Neural crest cell (in vitro differentiated cells): ENCODE measurements around the gene TCF3. TPM values are rescaled to one million over a fixed set of nuclear protein-coding genes. Genes with fewer than 3 reads are reported as not detected.
"Not testable (repeated sequence)": the region's sequence is repeated elsewhere in the genome, so short reads cannot be mapped to it uniquely, and the experiment has no call there.

Experiments used
- DNase-seq: peaks from one replicate; pipeline ENCODE4 v3.0.0; 2021; ENCODE audit warnings: low read depth, mixed read lengths, low spot score
- H3K27ac Mint-ChIP-seq: one replicate; pipeline ENCODE4 v1.8.0; 2021; ENCODE audit warnings: mild to moderate bottlenecking, mixed read lengths; ENCODE audit not compliant: unreplicated experiment
- H3K27me3 Mint-ChIP-seq: 2 replicates; pipeline ENCODE4 v1.8.0; 2021; ENCODE audit warnings: low read depth, mild to moderate bottlenecking, mixed read lengths
- H3K36me3 Mint-ChIP-seq: 2 replicates; pipeline ENCODE4 v1.8.0; 2021; ENCODE audit warnings: low read depth, mild to moderate bottlenecking, mixed read lengths
- H3K4me1 Mint-ChIP-seq: 2 replicates; pipeline ENCODE4 v1.8.0; 2021; ENCODE audit warnings: mixed read lengths
- H3K4me3 Mint-ChIP-seq: one replicate; pipeline ENCODE4 v1.8.0; 2021; ENCODE audit warnings: mild to moderate bottlenecking, mixed read lengths
- H3K9me3 Mint-ChIP-seq: 2 replicates; pipeline ENCODE4 v1.8.0; 2021; ENCODE audit warnings: mixed read lengths
- CTCF ChIP-seq: fragments of 200-600 bp; sonication (generic); conservative IDR thresholded peaks from 2 replicates; pipeline ENCODE4 v1.5.0; 2021; ENCODE audit warnings: antibody characterized with exemption, mild to moderate bottlenecking
- total RNA-seq: library from RNA; stranded (reverse); gene quantifications from 2 replicates; pipeline ENCODE4 v1.2.1, GENCODE V29; 2021

The TCF3 gene
- total RNA-seq, 1 donor from 2014 or later = 348 TPM

GRCh38 chr19:1674293-1674679 is 21.9 kb upstream of the TCF3 start:
- Mint-ChIP-seq H3K4me3 (no peak overlapping the region), H3K36me3 (no peaks in the 10 kb centered on the region), H3K27ac (no peak overlapping the region), H3K4me1 (peaks cover 3% of the 10 kb centered on the region), H3K27me3 (peaks cover 80% of the 10 kb centered on the region), H3K9me3 (no peaks in the 10 kb centered on the region)
- TF ChIP-seq CTCF = no peak
- no peak for DNase-seq

GRCh38 chr19:1673645-1674292 is 21.4 kb upstream of the TCF3 start:
- H3K9me3 Mint-ChIP-seq = no peaks in the 10 kb centered on the region
- DNase-seq = no peak
- no peaks in the 10 kb centered on the region for H3K36me3 Mint-ChIP-seq
- H3K4me3 Mint-ChIP-seq = no peak overlapping the region
- H3K27ac Mint-ChIP-seq = no peak overlapping the region
- peaks cover 3% of the 10 kb centered on the region for H3K4me1 Mint-ChIP-seq
- TF ChIP-seq CTCF = no peak
- H3K27me3 Mint-ChIP-seq = peaks cover 84% of the 10 kb centered on the region

- peaks cover 86% of the 10 kb centered on the region for H3K27me3 Mint-ChIP-seq
- H3K27ac Mint-ChIP-seq = no peak overlapping the region
- peaks cover under 1% of the 10 kb centered on the region for H3K36me3 Mint-ChIP-seq
Measured at GRCh38 chr19:1672769-1673644, 20.6 kb upstream of the TCF3 start.

GRCh38 chr19:1672038-1672768 is 19.8 kb upstream of the TCF3 start:
- Mint-ChIP-seq H3K9me3 (no peaks in the 10 kb centered on the region), H3K4me3 (no peak overlapping the region), H3K4me1 (peaks cover 12% of the 10 kb centered on the region), H3K27me3 (peaks cover 84% of the 10 kb centered on the region), H3K36me3 (peaks cover 2% of the 10 kb centered on the region), H3K27ac (no peak overlapping the region)
- no peak for DNase-seq
- peak; percentile 79 for TF ChIP-seq CTCF

More at GRCh38 chr19:1672769-1673644, 20.6 kb upstream of the TCF3 start:
- no peak overlapping the region for H3K4me3 Mint-ChIP-seq
- peaks cover 9% of the 10 kb centered on the region for H3K4me1 Mint-ChIP-seq
- no peaks in the 10 kb centered on the region for H3K9me3 Mint-ChIP-seq
- no peak for TF ChIP-seq CTCF
- DNase-seq = no peak

- Mint-ChIP-seq H3K36me3 (peaks cover 2% of the 10 kb centered on the region), H3K9me3 (no peaks in the 10 kb centered on the region), H3K4me3 (no peak overlapping the region), H3K27ac (no peak overlapping the region), H3K27me3 (peaks cover 80% of the 10 kb centered on the region), H3K4me1 (peaks cover 12% of the 10 kb centered on the region)
- TF ChIP-seq CTCF = no peak
- DNase-seq = no peak
Measured at GRCh38 chr19:1671716-1672037, 19.3 kb upstream of the TCF3 start.

GRCh38 chr19:1670747-1671146 is 18.3 kb upstream of the TCF3 start:
- DNase-seq = not testable (repeated sequence)
- H3K27me3 Mint-ChIP-seq = peaks cover 74% of the 10 kb centered on the region

More at GRCh38 chr19:1670747-1671146, 18.3 kb upstream of the TCF3 start:
- peaks cover 12% of the 10 kb centered on the region for H3K4me1 Mint-ChIP-seq
- H3K27ac Mint-ChIP-seq, H3K9me3 Mint-ChIP-seq, H3K36me3 Mint-ChIP-seq, H3K4me3 Mint-ChIP-seq: not testable (repeated sequence)
